SK-N-SH (cell line): Measurements from ENCODE around the gene GGA3. TPM values are rescaled to one million over a fixed set of nuclear protein-coding genes. Genes with fewer than 3 reads are reported as not detected.
"Not testable (repeated sequence)": the region's sequence is repeated elsewhere in the genome, so short reads cannot be mapped to it uniquely, and the experiment has no call there.

Experiments used
- CTCF ChIA-PET: fragments of 300-600, 350-600 bp; formaldehyde crosslinking; extraction: SDS; loops from one replicate; lab custom pipeline; 2021; lab: Yijun Ruan, JAX
- POLR2A ChIA-PET: fragments of 350-600 bp; sonication (Branson Sonifier 250); formaldehyde crosslinking; extraction: SDS; loops from one replicate; lab custom pipeline; 2020; ENCODE audit warnings: antibody characterized with exemption, inconsistent platforms; lab: Yijun Ruan, JAX
- DNase-seq: peaks from one replicate; pipeline ENCODE4 v3.0.0; 2012
- H2AFZ ChIP-seq: fragments of 200-600 bp; sonication (generic); 2 replicates; pipeline ENCODE4 v1.8.1; 2016; ENCODE audit warnings: antibody characterized with exemption, mild to moderate bottlenecking, low read depth
- H3F3A ChIP-seq: fragments of 200-600 bp; sonication (generic); replicated peaks from 2 replicates; pipeline ENCODE3; 2016; ENCODE audit warnings: antibody characterized with exemption, mild to moderate bottlenecking; ENCODE audit not compliant: insufficient read depth
- H3K27ac ChIP-seq, 2 experiments: fragments of 200-500 bp in 1 of 2; fragments of 200-600 bp in 1 of 2; sonication (Bioruptor generic) in 1 of 2; sonication (generic), shearing (Covaris generic) in 1 of 2; 2 replicates each; pipeline versions ENCODE4 v1.5.1 to v1.6.1; 2014 to 2016; ENCODE audit warnings: low read depth in 2 of 2, inconsistent platforms in 1 of 2, low read length in 1 of 2, mild to moderate bottlenecking in 1 of 2, mixed read lengths in 1 of 2
- H3K27me3 ChIP-seq: fragments of 200-600 bp; sonication (generic), shearing (Covaris generic); 2 replicates; pipeline ENCODE4 v1.6.1; 2016; ENCODE audit warnings: mixed run types; ENCODE audit not compliant: insufficient read depth
- H3K36me3 ChIP-seq, 2 experiments: fragments of 200-500 bp in 1 of 2; fragments of 200-600 bp in 1 of 2; sonication (Bioruptor generic) in 1 of 2; sonication (generic) in 1 of 2; replicated peaks in 1 of 2; 2 replicates each; pipeline versions ENCODE3 to v1.5.1; 2014 to 2016; ENCODE audit warnings: low read length in 1 of 2, mild to moderate bottlenecking in 1 of 2; ENCODE audit not compliant: insufficient read depth in 2 of 2, control insufficient read depth in 1 of 2
- H3K4me1 ChIP-seq, 2 experiments: fragments of 200-500 bp in 1 of 2; fragments of 200-600 bp in 1 of 2; sonication (Bioruptor generic) in 1 of 2; sonication (generic), shearing (Covaris generic) in 1 of 2; 2 replicates each; pipeline versions ENCODE4 v1.5.1 to v1.6.1; 2014 to 2016; ENCODE audit warnings: low read depth in 1 of 2, low read length in 1 of 2, mixed run types in 1 of 2; ENCODE audit not compliant: insufficient read depth in 2 of 2, control insufficient read depth in 1 of 2
- H3K4me2 ChIP-seq: fragments of 200-600 bp; sonication (generic), shearing (Covaris generic); 2 replicates; pipeline ENCODE4 v1.6.1; 2017; ENCODE audit warnings: mixed run types
- H3K4me3 ChIP-seq, 2 experiments: fragments of 200-500 bp in 1 of 2; fragments of 200-600 bp in 1 of 2; sonication (Bioruptor generic) in 1 of 2; sonication (generic), shearing (Covaris generic) in 1 of 2; 2 replicates each; pipeline versions ENCODE4 v1.5.1 to v1.8.1; 2014 to 2016; ENCODE audit warnings: low read depth in 2 of 2, inconsistent platforms in 1 of 2, low read length in 1 of 2, mild to moderate bottlenecking in 1 of 2, mixed read lengths in 1 of 2, moderate library complexity in 1 of 2
- H3K79me2 ChIP-seq: fragments of 200-600 bp; sonication (generic); 2 replicates; pipeline ENCODE4 v1.8.1; 2017; ENCODE audit warnings: mild to moderate bottlenecking; ENCODE audit not compliant: insufficient read depth
- H3K9ac ChIP-seq: fragments of 200-600 bp; sonication (generic); 2 replicates; pipeline ENCODE4 v1.6.1; 2017; ENCODE audit warnings: mixed run types
- H3K9me2 ChIP-seq: fragments of 200-600 bp; sonication (generic); 2 replicates; pipeline ENCODE4 v1.6.1; 2017; ENCODE audit warnings: mixed run types
- H3K9me3 ChIP-seq: fragments of 200-600 bp; sonication (generic); 2 replicates; pipeline ENCODE4 v1.6.1; 2017; ENCODE audit warnings: mixed run types, mild to moderate bottlenecking, moderate library complexity
- H4K20me1 ChIP-seq: fragments of 200-600 bp; sonication (generic); 2 replicates; pipeline ENCODE4 v1.6.1; 2017; ENCODE audit warnings: mild to moderate bottlenecking, mixed run types; ENCODE audit not compliant: insufficient read depth
- CTCF ChIP-seq: fragments of 200-600 bp; sonication (generic); IDR thresholded peaks from 2 replicates; pipeline ENCODE4 v1.6.1; 2017; ENCODE audit warnings: antibody characterized with exemption, mild to moderate bottlenecking, moderate library complexity
- FOSL2 ChIP-seq: IDR thresholded peaks from 2 replicates; pipeline ENCODE4 v1.4.0; 2012; ENCODE audit warnings: low read depth, mild to moderate bottlenecking, moderate library complexity, borderline replicate concordance
- FOXM1 ChIP-seq: IDR thresholded peaks from 2 replicates; pipeline ENCODE4 v1.4.0; 2012; ENCODE audit warnings: low read depth, mild to moderate bottlenecking
- GABPA ChIP-seq: IDR thresholded peaks from 2 replicates; pipeline ENCODE4 v1.4.0; 2012; ENCODE audit warnings: low read depth, mild to moderate bottlenecking
- GATA2 ChIP-seq: sonication (generic); formaldehyde crosslinking; IDR thresholded peaks from 2 replicates; pipeline ENCODE4 v1.5.0; 2020; ENCODE audit warnings: mild to moderate bottlenecking, missing genetic modification reagents
- MAX ChIP-seq: IDR thresholded peaks from 2 replicates; pipeline ENCODE4 v1.4.0; 2012; ENCODE audit warnings: low read depth
- MEF2A ChIP-seq: IDR thresholded peaks from 2 replicates; pipeline ENCODE4 v1.4.0; 2012; ENCODE audit warnings: low read depth, borderline replicate concordance
- MXI1 ChIP-seq: IDR thresholded peaks from 2 replicates; pipeline ENCODE4 v1.6.1; 2012; ENCODE audit warnings: mild to moderate bottlenecking, low read depth, low read length, improper control_type of control experiment
- NRF1 ChIP-seq: IDR thresholded peaks from 2 replicates; pipeline ENCODE4 v1.6.1; 2012; ENCODE audit warnings: low read depth, mild to moderate bottlenecking, low read length
- RAD21 ChIP-seq: IDR thresholded peaks from 2 replicates; pipeline ENCODE4 v1.6.1; 2012; ENCODE audit warnings: mild to moderate bottlenecking, low read length
- RCOR1 ChIP-seq: fragments of 150-350 bp; IDR thresholded peaks from 2 replicates; pipeline ENCODE4 v1.6.1; 2017; ENCODE audit warnings: antibody characterized with exemption, low read length
- SMC3 ChIP-seq: IDR thresholded peaks from 2 replicates; pipeline ENCODE4 v1.6.1; 2012; ENCODE audit warnings: low read depth, low read length, improper control_type of control experiment
- TAF1 ChIP-seq: IDR thresholded peaks from 2 replicates; pipeline ENCODE4 v1.6.1; 2012; ENCODE audit warnings: low read depth, mild to moderate bottlenecking, low read length, moderate library complexity, borderline replicate concordance
- TCF12 ChIP-seq: IDR thresholded peaks from 2 replicates; pipeline ENCODE4 v1.4.0; 2012
- TEAD4 ChIP-seq: IDR thresholded peaks from 2 replicates; pipeline ENCODE4 v1.4.0; 2012; ENCODE audit warnings: mild to moderate bottlenecking, borderline replicate concordance; ENCODE audit not compliant: insufficient read depth
- WGBS: methylation state at CpG from one replicate; pipeline ENCODE4 v1.1.6; 2017; ENCODE audit warnings: low lambda C conversion rate; 5-methylcytosine and 5-hydroxymethylcytosine counted together
- polyA plus RNA-seq, 3 experiments: library from polyadenylated mRNA; depleted of rRNA; stranded (reverse); fragments of >200 nt; gene quantifications; 2 replicates each; pipeline ENCODE4 v1.2.3, GENCODE V29; 2012
- TF ChIP-seq, protein P1 (sequence below): IDR thresholded peaks from 2 replicates; pipeline ENCODE4; 2012
- TF ChIP-seq, protein P2 (sequence below): IDR thresholded peaks from 2 replicates; pipeline ENCODE4 v1.6.1; 2012; ENCODE audit warnings: mild to moderate bottlenecking, low read depth, low read length, moderate library complexity

GGA3 gene
- polyA plus RNA-seq, 1 of the 3 experiments (the other 2 are of a cell fraction): 42.5 TPM

DNA sequence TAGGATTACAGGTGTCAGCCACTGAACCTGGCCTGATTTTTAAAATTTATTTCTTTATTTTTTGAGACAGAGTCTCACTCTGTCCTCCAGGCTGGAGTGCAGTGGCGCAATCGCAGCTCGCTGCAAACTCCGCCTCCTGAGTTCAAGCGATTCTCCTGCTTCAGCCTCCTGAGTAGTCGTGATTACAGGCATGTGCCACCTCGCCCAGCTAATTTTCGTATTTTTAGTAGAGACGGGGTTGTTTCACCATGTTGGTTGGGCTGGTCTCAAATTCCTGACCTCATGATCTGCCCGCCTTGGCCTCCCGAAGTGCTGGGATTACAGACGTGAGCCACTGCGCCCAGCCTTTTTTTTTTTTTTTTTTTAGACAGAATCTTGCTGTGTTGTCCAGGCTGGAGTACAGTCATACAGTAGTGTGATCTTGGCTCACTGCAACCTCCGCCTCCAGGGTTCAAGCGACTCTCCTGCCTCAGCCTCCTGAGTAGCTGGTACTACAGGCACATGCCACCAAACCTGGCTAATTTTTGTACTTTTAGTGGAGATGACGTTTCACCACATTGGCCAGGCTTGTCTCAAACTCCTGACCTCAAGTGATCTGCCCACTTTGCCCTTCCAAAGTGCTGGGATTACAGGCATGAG is 31.5 kb upstream of the GGA3 start:
- POLR2A ChIA-PET, H3K79me2 ChIP-seq, H4K20me1 ChIP-seq, H3K9me2 ChIP-seq, H3K27me3 ChIP-seq, H3K27ac ChIP-seq, H2AFZ ChIP-seq, H3K4me2 ChIP-seq, H3K9ac ChIP-seq, H3K9me3 ChIP-seq, DNase-seq, H3K36me3 ChIP-seq, H3K4me1 ChIP-seq, H3K4me3 ChIP-seq: not testable (repeated sequence)
- H3F3A ChIP-seq: peaks cover 18% of the 10 kb centered on the region
- CTCF ChIA-PET: interaction anchor here (0.8 to 7.3 kb wide), 3 partner anchors 20 to 30 kb away, joined by 3 to 83 read pairs (median 8); partner anchors contain the start of gene MIF4GD
- WGBS: 87% methylated on average over 16 of the region's 16 CpGs

GRCh38 chr17:75289832-75290337 is 28.5 kb upstream of the GGA3 start:
- POLR2A ChIA-PET: interaction anchor here (0.8 to 2.8 kb wide), 7 partner anchors 16 to 116 kb away, joined by 3 to 36 read pairs (median 10); partner anchors contain the start of genes GGA3, GRB2, MIF4GD and MRPS7
- WGBS: 13% methylated on average over 26 of the region's 26 CpGs
- TF ChIP-seq MEF2A (no peak), TCF12 (no peak), RCOR1 (no peak), CTCF (peak; percentile 19), NRF1 (no peak), GABPA (no peak), MAX (peak; percentile 37; the same call in 1 of the 2 replicates), FOXM1 (no peak), RAD21 (peak; percentile 28; the same call in 1 of the 2 replicates), TAF1 (no peak), FOSL2 (peak; percentile 64; the same call in 1 of the 2 replicates), TEAD4 (no peak), GATA2 (CRISPR knock-in tag) (no peak), SMC3 (peak; percentile 6; the same call in 1 of the 2 replicates), MXI1 (0 out of 2 replicates have a peak, but pooled peaks have one; percentile 29)
- TF ChIP-seq, protein P1, sequence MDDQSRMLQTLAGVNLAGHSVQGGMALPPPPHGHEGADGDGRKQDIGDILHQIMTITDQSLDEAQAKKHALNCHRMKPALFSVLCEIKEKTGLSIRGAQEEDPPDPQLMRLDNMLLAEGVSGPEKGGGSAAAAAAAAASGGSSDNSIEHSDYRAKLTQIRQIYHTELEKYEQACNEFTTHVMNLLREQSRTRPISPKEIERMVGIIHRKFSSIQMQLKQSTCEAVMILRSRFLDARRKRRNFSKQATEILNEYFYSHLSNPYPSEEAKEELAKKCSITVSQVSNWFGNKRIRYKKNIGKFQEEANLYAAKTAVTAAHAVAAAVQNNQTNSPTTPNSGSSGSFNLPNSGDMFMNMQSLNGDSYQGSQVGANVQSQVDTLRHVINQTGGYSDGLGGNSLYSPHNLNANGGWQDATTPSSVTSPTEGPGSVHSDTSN: no peak
- TF ChIP-seq, protein P2, sequence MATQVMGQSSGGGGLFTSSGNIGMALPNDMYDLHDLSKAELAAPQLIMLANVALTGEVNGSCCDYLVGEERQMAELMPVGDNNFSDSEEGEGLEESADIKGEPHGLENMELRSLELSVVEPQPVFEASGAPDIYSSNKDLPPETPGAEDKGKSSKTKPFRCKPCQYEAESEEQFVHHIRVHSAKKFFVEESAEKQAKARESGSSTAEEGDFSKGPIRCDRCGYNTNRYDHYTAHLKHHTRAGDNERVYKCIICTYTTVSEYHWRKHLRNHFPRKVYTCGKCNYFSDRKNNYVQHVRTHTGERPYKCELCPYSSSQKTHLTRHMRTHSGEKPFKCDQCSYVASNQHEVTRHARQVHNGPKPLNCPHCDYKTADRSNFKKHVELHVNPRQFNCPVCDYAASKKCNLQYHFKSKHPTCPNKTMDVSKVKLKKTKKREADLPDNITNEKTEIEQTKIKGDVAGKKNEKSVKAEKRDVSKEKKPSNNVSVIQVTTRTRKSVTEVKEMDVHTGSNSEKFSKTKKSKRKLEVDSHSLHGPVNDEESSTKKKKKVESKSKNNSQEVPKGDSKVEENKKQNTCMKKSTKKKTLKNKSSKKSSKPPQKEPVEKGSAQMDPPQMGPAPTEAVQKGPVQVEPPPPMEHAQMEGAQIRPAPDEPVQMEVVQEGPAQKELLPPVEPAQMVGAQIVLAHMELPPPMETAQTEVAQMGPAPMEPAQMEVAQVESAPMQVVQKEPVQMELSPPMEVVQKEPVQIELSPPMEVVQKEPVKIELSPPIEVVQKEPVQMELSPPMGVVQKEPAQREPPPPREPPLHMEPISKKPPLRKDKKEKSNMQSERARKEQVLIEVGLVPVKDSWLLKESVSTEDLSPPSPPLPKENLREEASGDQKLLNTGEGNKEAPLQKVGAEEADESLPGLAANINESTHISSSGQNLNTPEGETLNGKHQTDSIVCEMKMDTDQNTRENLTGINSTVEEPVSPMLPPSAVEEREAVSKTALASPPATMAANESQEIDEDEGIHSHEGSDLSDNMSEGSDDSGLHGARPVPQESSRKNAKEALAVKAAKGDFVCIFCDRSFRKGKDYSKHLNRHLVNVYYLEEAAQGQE: no peak
- TF ChIP-seq, all 33 proteins: peak for 6
- peak overlapping the region; percentile 77 for H3K9ac ChIP-seq
- H3F3A ChIP-seq: peaks cover 4% of the 10 kb centered on the region
- peak overlapping the region; percentile 68 to 80 for H3K4me3 ChIP-seq
- peak overlapping the region; percentile 87 for H3K4me2 ChIP-seq
- H3K79me2 ChIP-seq: no peaks in the 10 kb centered on the region
- H3K36me3 ChIP-seq: peaks cover 0 to 4% of the 10 kb centered on the region in 2 experiments
- no peaks in the 10 kb centered on the region for H3K9me2 ChIP-seq
- CTCF ChIA-PET: interaction anchor here (0.8 to 7.3 kb wide), 19 partner anchors 8 to 460 kb away, joined by 3 to 83 read pairs (median 6); partner anchors contain the start of genes GGA3, GRB2, MIF4GD and MRPS7
- H3K27me3 ChIP-seq: no peaks in the 10 kb centered on the region
- no peak for DNase-seq
- no peaks in the 10 kb centered on the region for H4K20me1 ChIP-seq
- H3K9me3 ChIP-seq: no peaks in the 10 kb centered on the region
- peak overlapping the region; percentile 73 to 80 for H3K27ac ChIP-seq
- H2AFZ ChIP-seq: peak overlapping the region; percentile 96
- peaks cover 4 to 5% of the 10 kb centered on the region in 2 experiments; a peak in 2 of 4 replicates for H3K4me1 ChIP-seq
